Vagina (tissue), 2 donors: ENCODE results near the gene CTSD. TPM values are rescaled to one million over a fixed set of nuclear protein-coding genes. Genes with fewer than 3 reads are reported as not detected.
A peak's percentile ranks its signal among the peaks of the same experiment; 100 is the strongest.

Experiments used
- DNase-seq, 2 donors: peaks; one replicate each; pipeline ENCODE4 v3.0.0-alpha.2; 2017; ENCODE audit errors: extremely low spot score in 2 of 2
- H3K27ac ChIP-seq: fragments of 200-600 bp; sonication (generic); one replicate; pipeline ENCODE4 v1.5.1; 2019
- H3K27me3 ChIP-seq: fragments of 200-600 bp; sonication (generic); one replicate; pipeline ENCODE4 v1.5.1; 2019
- H3K36me3 ChIP-seq, 2 donors: fragments of 200-600 bp; sonication (generic); one replicate each; pipeline ENCODE4 v1.5.1; 2017 to 2019
- H3K4me1 ChIP-seq: fragments of 200-600 bp; sonication (generic); one replicate; pipeline ENCODE4 v1.5.1; 2019
- H3K4me3 ChIP-seq, 2 donors: fragments of 200-600 bp; sonication (generic); 1 replicate in 1 of 2; 2 replicates in 1 of 2; pipeline ENCODE4 v1.5.1; 2016 to 2019
- H3K9me3 ChIP-seq: fragments of 200-600 bp; sonication (generic); one replicate; pipeline ENCODE4 v1.5.1; 2019
- CTCF ChIP-seq, 3 experiments: fragments of 450-650 bp in 2 of 3; fragments of 200-600 bp in 1 of 3; sonication (generic) in 1 of 3; IDR thresholded peaks; one replicate each; pipeline ENCODE4 v1.5.1; 2017 to 2019; ENCODE audit warnings: antibody characterized with exemption in 3 of 3, mild to moderate bottlenecking in 2 of 3, moderate library complexity in 2 of 3
- POLR2A ChIP-seq, 2 donors: fragments of 450-650 bp; IDR thresholded peaks; one replicate each; pipeline ENCODE4 v1.6.1; 2017; ENCODE audit warnings: antibody characterized with exemption in 2 of 2, mild to moderate bottlenecking in 2 of 2, moderate library complexity in 2 of 2
- POLR2AphosphoS5 ChIP-seq, 2 donors: sonication (generic); formaldehyde crosslinking; IDR thresholded peaks; one replicate each; pipeline ENCODE4 v1.9.0; 2017; ENCODE audit warnings: antibody characterized with exemption in 2 of 2, mild to moderate bottlenecking in 2 of 2, low read depth in 1 of 2; ENCODE audit not compliant: insufficient read depth in 1 of 2
- intact Hi-C: fragments of 100-400 bp; cut with DNase I; formaldehyde crosslinking; loops from one replicate; pipeline ENCODE4 v1.15.1; 2023
- total RNA-seq: library from RNA; depleted of rRNA; stranded (reverse); fragments of >200 nt; gene quantifications from one replicate; pipeline ENCODE4 v1.2.3, GENCODE V29; 2016

The CTSD gene
- total RNA-seq, 1 donor from 2014 or later: 508 TPM

DNA sequence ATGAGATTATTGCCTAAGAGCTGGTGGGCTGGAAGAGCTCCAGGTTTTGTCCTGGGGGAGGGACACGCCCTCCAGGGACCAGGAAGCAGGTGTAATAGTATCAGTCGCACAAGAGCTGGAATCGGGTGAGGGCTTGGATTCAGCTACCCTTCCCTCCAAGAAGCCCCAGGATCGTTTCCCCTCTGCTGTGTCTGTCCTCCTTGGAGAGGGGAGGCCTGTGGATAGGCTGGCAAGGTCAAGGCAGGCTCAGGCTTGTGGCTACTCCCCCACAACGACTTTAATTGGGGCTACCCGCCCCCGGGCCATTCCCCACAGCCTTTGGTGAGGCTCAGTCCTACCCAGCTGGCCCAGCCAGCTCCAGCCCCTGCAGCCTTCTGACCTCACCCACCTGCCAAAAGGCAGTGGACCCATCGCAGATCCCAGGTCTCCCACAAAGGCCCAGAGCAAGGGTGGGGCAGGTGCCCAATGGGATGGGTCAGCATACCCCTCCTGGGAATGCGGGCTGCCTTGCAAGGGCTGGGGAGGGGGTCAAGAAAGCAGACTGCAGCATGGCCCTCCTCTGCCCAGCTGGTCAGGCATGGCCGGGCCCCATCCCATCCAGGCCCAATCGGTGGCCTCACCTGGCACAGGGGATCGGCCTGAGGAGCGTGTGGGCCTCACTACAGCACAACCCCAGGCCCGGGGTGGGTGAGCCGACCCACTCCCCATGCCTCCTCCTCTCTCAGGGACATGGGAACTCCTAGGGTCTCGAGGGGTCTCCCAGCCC, 1.0 kb downstream of the CTSD start:
- intact Hi-C loops: loop anchor here (5.0 kb wide), 1 partner anchor 495 kb away; no protein-coding TSS in a partner anchor
- DNase-seq: no peak
- Histone ChIP-seq H3K4me1 (peaks cover 62% of the 10 kb centered on the region), H3K27ac (peak overlapping the region; percentile 95), H3K36me3 (peaks cover 0 to 28% of the 10 kb centered on the region in 2 donors), H3K4me3 (peak overlapping the region; percentile 86 to 95), H3K27me3 (no peaks in the 10 kb centered on the region), H3K9me3 (no peaks in the 10 kb centered on the region)
- TF ChIP-seq POLR2A (IDR thresholded peaks at IDR 0.05) (no peak), POLR2AphosphoS5 (IDR thresholded peaks at IDR 0.05; ENCODE audit: insufficient read depth in 1 of 2, low read depth in 1 of 2) (peak; percentile 42 to 61), CTCF (IDR thresholded peaks at IDR 0.05) (no peak)

DNA sequence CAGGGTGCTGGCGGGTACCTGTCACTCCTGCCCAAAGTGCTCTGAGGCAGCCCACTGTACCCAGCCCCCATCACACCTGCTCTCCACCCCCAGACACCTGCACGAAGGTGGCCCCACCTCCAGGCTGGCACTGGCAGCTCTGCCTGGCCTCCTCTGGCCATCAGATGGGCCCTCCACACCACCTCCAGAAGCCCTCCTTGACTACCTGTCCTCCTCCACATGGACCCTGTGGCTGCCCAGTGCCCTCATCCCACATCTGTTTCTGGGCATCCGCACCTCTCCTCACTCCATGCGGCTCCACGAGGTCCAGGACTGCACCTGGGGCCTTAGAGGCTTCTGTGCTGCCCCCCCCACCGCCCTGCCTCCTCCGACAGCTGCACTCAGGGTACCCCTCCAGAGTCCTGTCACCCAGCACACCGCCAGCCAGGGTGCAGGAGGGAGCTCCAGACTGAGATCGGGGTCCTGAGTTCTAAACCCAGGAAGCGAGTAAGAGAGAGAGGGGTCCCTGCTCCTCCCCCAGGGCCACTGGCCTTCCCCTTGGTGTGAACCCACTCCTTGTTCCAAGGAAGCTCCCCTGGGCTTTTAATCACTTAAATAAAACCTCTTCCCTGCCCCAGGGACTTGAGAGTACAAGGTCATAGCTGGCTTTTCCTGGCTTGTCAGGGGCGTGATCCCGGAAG, 1.7 kb downstream of the CTSD start:
- DNase-seq: no peak
- intact Hi-C loops: loop anchor here (5.0 kb wide), 1 partner anchor 495 kb away; no protein-coding TSS in a partner anchor
- Histone ChIP-seq H3K27ac (peak overlapping the region; percentile 95), H3K9me3 (no peaks in the 10 kb centered on the region), H3K27me3 (no peaks in the 10 kb centered on the region), H3K36me3 (peaks cover 0 to 32% of the 10 kb centered on the region in 2 donors), H3K4me1 (peaks cover 63% of the 10 kb centered on the region), H3K4me3 (peak overlapping the region; percentile 86 to 95)
- TF ChIP-seq POLR2AphosphoS5 (IDR thresholded peaks at IDR 0.05; ENCODE audit: insufficient read depth in 1 of 2, low read depth in 1 of 2) (no peak), POLR2A (IDR thresholded peaks at IDR 0.05) (no peak), CTCF (IDR thresholded peaks at IDR 0.05) (no peak)

DNA sequence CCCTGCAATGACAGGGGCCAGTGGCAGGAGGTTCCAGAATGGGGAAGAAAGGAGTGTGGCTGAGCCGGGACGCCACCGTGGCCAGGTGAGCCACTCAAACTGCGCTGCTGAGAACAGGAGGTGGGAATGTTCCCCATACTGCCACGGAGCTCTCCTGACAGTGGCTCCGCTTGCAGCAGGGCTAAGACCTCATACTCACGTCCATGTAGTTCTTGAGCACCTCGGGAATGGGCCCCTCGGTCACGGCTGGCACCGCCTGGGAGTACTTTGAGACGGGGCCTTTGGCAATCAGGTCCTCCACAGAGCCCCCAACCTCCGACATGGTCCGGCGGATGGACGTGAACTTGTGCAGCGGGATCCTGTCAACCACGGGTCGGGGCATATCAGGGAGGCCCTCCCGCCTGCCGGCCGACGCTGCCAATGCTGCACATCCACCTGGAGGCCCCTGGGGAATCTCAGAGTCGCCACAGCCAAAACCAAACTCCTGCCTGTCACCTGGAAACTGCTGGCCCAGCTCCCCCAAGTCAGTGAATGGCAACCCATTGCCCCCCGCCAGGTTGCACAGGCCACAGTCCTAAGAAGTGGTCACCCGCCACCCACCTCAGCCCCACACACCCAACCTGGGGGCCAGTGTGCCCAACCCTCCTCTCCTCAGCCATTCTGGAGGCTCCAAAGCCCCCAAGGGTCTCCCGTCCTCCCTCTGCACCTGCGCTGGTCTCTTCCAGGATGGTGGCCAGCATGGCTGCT, 2.4 kb downstream of the CTSD start:
- no peak for DNase-seq
- H3K27me3 ChIP-seq: no peaks in the 10 kb centered on the region
- TF ChIP-seq CTCF (IDR thresholded peaks at IDR 0.05) (no peak), POLR2AphosphoS5 (IDR thresholded peaks at IDR 0.05; ENCODE audit: insufficient read depth in 1 of 2, low read depth in 1 of 2) (no peak), POLR2A (IDR thresholded peaks at IDR 0.05) (no peak)
- peak overlapping the region; percentile 18 to 86 for H3K4me3 ChIP-seq
- peaks cover 70% of the 10 kb centered on the region for H3K4me1 ChIP-seq
- H3K9me3 ChIP-seq: no peaks in the 10 kb centered on the region
- peaks cover 0 to 39% of the 10 kb centered on the region in 2 donors for H3K36me3 ChIP-seq
- intact Hi-C loops: loop anchor here (5.0 kb wide), 1 partner anchor 494 kb away; no protein-coding TSS in a partner anchor
- peak overlapping the region; percentile 95 for H3K27ac ChIP-seq

DNA sequence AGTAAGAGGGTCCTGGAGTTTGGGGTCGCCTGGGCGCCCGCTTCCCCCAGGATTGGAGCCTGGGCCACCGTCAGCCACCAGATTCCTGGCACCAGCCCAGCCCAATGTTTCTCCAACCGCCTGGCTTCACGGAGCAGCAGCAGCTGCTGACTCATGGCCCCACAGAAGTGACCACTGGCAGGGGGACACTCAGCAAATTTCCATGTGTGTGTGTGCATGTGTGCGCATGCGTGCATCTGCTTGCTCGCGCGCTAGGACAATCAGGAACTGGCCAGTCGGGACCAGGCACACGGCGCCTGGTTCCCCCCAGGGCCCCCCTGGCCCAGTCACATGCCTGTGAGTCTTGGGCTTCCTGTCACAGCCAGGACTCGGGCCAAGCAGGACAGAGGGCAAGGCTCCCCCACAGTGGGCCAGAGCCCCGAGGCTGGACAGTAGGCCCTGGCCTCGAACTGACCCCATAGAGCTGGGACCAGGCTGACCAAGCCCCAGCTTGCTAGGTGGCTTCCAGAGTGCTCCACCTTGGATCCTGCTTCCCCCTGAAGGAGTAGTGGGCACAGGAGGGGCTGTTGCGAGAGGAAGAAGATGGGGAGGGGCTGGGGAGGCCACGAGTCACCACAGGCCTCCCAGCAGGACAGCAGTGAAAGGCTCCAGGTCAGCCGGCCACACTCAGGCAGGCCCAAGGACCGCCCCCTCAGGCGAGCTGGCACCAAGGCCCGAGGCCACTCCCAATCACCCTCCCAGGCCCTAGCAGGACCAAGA, 3.2 kb downstream of the CTSD start:
- H3K4me1 ChIP-seq: peaks cover 77% of the 10 kb centered on the region
- no peak for DNase-seq
- TF ChIP-seq POLR2A (IDR thresholded peaks at IDR 0.05): no peak
- no peak for TF ChIP-seq CTCF (IDR thresholded peaks at IDR 0.05)
- peak in 1 of 2 donors; percentile 80 for TF ChIP-seq POLR2AphosphoS5 (IDR thresholded peaks at IDR 0.05; ENCODE audit: insufficient read depth in 1 of 2, low read depth in 1 of 2)

More for the DNA sequence above, 3.2 kb downstream of the CTSD start:
- H3K36me3 ChIP-seq: peaks cover 0 to 45% of the 10 kb centered on the region in 2 donors
- peak overlapping the region in 1 of 2 donors; percentile 18 for H3K4me3 ChIP-seq
- H3K27ac ChIP-seq: peak overlapping the region; percentile 95
- H3K27me3 ChIP-seq: no peaks in the 10 kb centered on the region
- intact Hi-C loops: loop anchor here (5.0 kb wide), 1 partner anchor 493 kb away; no protein-coding TSS in a partner anchor
- no peaks in the 10 kb centered on the region for H3K9me3 ChIP-seq
